IMR-90 (cell line): Measurements from ENCODE around the gene CUL7. TPM values are rescaled to one million over a fixed set of nuclear protein-coding genes. Genes with fewer than 3 reads are reported as not detected.

Source experiments
- ATAC-seq: fragments of 200-7000 bp; cut with Tn5 transposase; 2 replicates; pipeline ENCODE4 v1.9.1; 2020; ENCODE audit warnings: low read depth, mild to moderate bottlenecking, moderate library complexity
- BruUV-seq: library from RNA; stranded (reverse); fragments of 400-500 nt; replicated peaks from 2 replicates; lab custom pipeline; 2021; lab: Mats Ljungman, UMichigan
- CTCF ChIA-PET: fragments of 300-600 bp; formaldehyde crosslinking; extraction: SDS; loops from one replicate; lab custom pipeline; 2021; ENCODE audit warnings: antibody characterized with exemption; lab: Yijun Ruan, JAX
- POLR2A ChIA-PET: fragments of 300-600 bp; sonication (Branson Sonifier 250); formaldehyde crosslinking; loops from one replicate; lab custom pipeline; 2022; ENCODE audit warnings: antibody characterized with exemption; ENCODE audit not compliant: unreplicated experiment; lab: Charles Lee
- DNase-seq: peaks from one replicate; pipeline ENCODE4 v3.0.0; 2013
- H2AFZ ChIP-seq: replicated peaks from 2 replicates; pipeline ENCODE3; 2013; ENCODE audit warnings: low read length, mild to moderate bottlenecking; ENCODE audit not compliant: poor library complexity
- H2AK5ac ChIP-seq: 2 replicates; pipeline ENCODE4 v1.6.1; 2013; ENCODE audit warnings: low read depth, low read length, inconsistent platforms
- H2AK9ac ChIP-seq: replicated peaks from 2 replicates; pipeline ENCODE3; 2013; ENCODE audit warnings: mild to moderate bottlenecking, low read depth, low read length, moderate library complexity; ENCODE audit not compliant: poor library complexity
- H2BK120ac ChIP-seq: 2 replicates; pipeline ENCODE4 v1.6.1; 2013; ENCODE audit warnings: low read depth, low read length, inconsistent platforms
- H2BK15ac ChIP-seq: 3 replicates; pipeline ENCODE4 v1.6.1; 2013; ENCODE audit warnings: low read depth, low read length, inconsistent platforms
- H2BK20ac ChIP-seq: 2 replicates; pipeline ENCODE4 v1.6.1; 2013; ENCODE audit warnings: low read depth, mild to moderate bottlenecking, inconsistent platforms, low read length, moderate library complexity
- H2BK5ac ChIP-seq: 2 replicates; pipeline ENCODE4 v1.6.1; 2013; ENCODE audit warnings: mild to moderate bottlenecking, low read depth, low read length, inconsistent platforms; ENCODE audit not compliant: poor library complexity, severe bottlenecking
- H3K14ac ChIP-seq: replicated peaks from 2 replicates; pipeline ENCODE4 v1.6.1; 2013; ENCODE audit warnings: low read depth, low read length, inconsistent platforms
- H3K18ac ChIP-seq: 2 replicates; pipeline ENCODE4 v1.6.1; 2013; ENCODE audit warnings: low read depth, low read length, control low read depth
- H3K23ac ChIP-seq: 2 replicates; pipeline ENCODE4 v1.6.1; 2013; ENCODE audit warnings: low read depth, low read length, inconsistent platforms
- H3K27ac ChIP-seq: 2 replicates; pipeline ENCODE4 v1.5.1; 2013; ENCODE audit warnings: mild to moderate bottlenecking, control low read depth, low read length; ENCODE audit not compliant: insufficient read depth
- H3K27me3 ChIP-seq: 2 replicates; pipeline ENCODE4 v1.6.1; 2013; ENCODE audit warnings: low read length; ENCODE audit not compliant: control insufficient read depth, insufficient read depth
- H3K36me3 ChIP-seq: 2 replicates; pipeline ENCODE4 v1.6.1; 2013; ENCODE audit warnings: low read length, mixed read lengths; ENCODE audit not compliant: control insufficient read depth, insufficient read depth
- H3K4ac ChIP-seq: 2 replicates; pipeline ENCODE4 v1.6.1; 2013; ENCODE audit warnings: low read depth, low read length, inconsistent platforms
- H3K4me1 ChIP-seq: 2 replicates; pipeline ENCODE4 v1.6.1; 2013; ENCODE audit warnings: low read length, mixed read lengths; ENCODE audit not compliant: control insufficient read depth, insufficient read depth
- H3K4me2 ChIP-seq: 2 replicates; pipeline ENCODE4 v1.6.1; 2013; ENCODE audit warnings: low read depth, mild to moderate bottlenecking, control low read depth, low read length, moderate library complexity
- H3K4me3 ChIP-seq: 2 replicates; pipeline ENCODE4 v1.5.1; 2013; ENCODE audit warnings: low read depth, mild to moderate bottlenecking, control low read depth, low read length, moderate library complexity; ENCODE audit not compliant: insufficient read depth
- H3K56ac ChIP-seq: 2 replicates; pipeline ENCODE4 v1.6.1; 2013; ENCODE audit warnings: low read length, inconsistent platforms; ENCODE audit not compliant: insufficient read depth; ENCODE audit errors: extremely low read depth
- H3K79me1 ChIP-seq, 2 experiments: 2 replicates each; pipeline ENCODE4 v1.6.1; 2013; ENCODE audit warnings: low read length in 2 of 2, inconsistent platforms in 1 of 2, low read depth in 1 of 2
- H3K9ac ChIP-seq: 2 replicates; pipeline ENCODE4 v1.6.1; 2013; ENCODE audit warnings: low read depth, low read length, control low read depth
- H3K9me1 ChIP-seq: 2 replicates; pipeline ENCODE4 v1.6.1; 2013; ENCODE audit warnings: low read length, inconsistent platforms; ENCODE audit not compliant: insufficient read depth
- H3K9me3 ChIP-seq: 2 replicates; pipeline ENCODE4 v1.6.1; 2013; ENCODE audit warnings: low read length; ENCODE audit not compliant: control insufficient read depth, insufficient read depth
- H4K20me1 ChIP-seq: 2 replicates; pipeline ENCODE4 v1.6.1; 2013; ENCODE audit warnings: low read length, inconsistent platforms; ENCODE audit not compliant: insufficient read depth
- H4K5ac ChIP-seq: 2 replicates; pipeline ENCODE4 v1.6.1; 2013; ENCODE audit warnings: mild to moderate bottlenecking, low read depth, low read length, control low read depth
- H4K8ac ChIP-seq, 2 experiments: 2 replicates each; pipeline ENCODE4 v1.6.1; 2013; ENCODE audit warnings: low read depth in 2 of 2, low read length in 2 of 2, control low read depth in 1 of 2, inconsistent platforms in 1 of 2
- H4K91ac ChIP-seq: 2 replicates; pipeline ENCODE4 v1.6.1; 2013; ENCODE audit warnings: low read depth, low read length, inconsistent platforms; ENCODE audit not compliant: insufficient read depth
- WGBS, 2 experiments: methylation state at CpG; one replicate each; pipeline versions ENCODE4 v1.1.5 to v1.1.7; 2013; ENCODE audit warnings: missing lambda C conversion rate in 2 of 2; ENCODE audit not compliant: insufficient read length in 1 of 2; ENCODE audit errors: extremely low coverage in 2 of 2; 5-methylcytosine and 5-hydroxymethylcytosine counted together
- dilution Hi-C: fragments of 300-500 bp; cut with HindIII; formaldehyde crosslinking; loops from one replicate; pipeline ENCODE4 v1.14.3; 2018; ENCODE audit warnings: low sequenced_read_pairs; ENCODE audit not compliant: unreplicated experiment
- in situ Hi-C: fragments of 300-500 bp; cut with MboI; formaldehyde crosslinking; loops from 3 replicates; pipeline ENCODE4 v1.14.3; 2019; ENCODE audit warnings: low sequenced_read_pairs, inconsistent platforms, mixed read lengths
- intact Hi-C: fragments of 100-400 bp; cut with micrococcal nuclease; formaldehyde crosslinking; loops from 2 replicates; pipeline ENCODE4 v1.10.0; 2022
- polyA plus RNA-seq, 3 experiments: library from polyadenylated mRNA; depleted of rRNA; stranded (reverse); fragments of >200 nt; gene quantifications; 2 replicates each; pipeline ENCODE4 v1.2.3, GENCODE V29; 2012; ENCODE audit warnings: low replicate concordance in 1 of 3
- total RNA-seq: library from RNA; depleted of rRNA; stranded (reverse); fragments of >200 nt; gene quantifications from 2 replicates; pipeline ENCODE4 v1.2.3, GENCODE V29; 2012
- TF ChIP-seq, protein P1 (sequence below): fragments of 150-350 bp; IDR thresholded peaks from 2 replicates; pipeline ENCODE4 v1.6.1; 2017; ENCODE audit warnings: mild to moderate bottlenecking, antibody characterized with exemption, low read length, low read depth

CUL7 gene
- total and polyA plus RNA-seq, 2 of the 4 experiments (the other 2 are of a cell fraction), result 38.0 to 39.3 TPM

DNA sequence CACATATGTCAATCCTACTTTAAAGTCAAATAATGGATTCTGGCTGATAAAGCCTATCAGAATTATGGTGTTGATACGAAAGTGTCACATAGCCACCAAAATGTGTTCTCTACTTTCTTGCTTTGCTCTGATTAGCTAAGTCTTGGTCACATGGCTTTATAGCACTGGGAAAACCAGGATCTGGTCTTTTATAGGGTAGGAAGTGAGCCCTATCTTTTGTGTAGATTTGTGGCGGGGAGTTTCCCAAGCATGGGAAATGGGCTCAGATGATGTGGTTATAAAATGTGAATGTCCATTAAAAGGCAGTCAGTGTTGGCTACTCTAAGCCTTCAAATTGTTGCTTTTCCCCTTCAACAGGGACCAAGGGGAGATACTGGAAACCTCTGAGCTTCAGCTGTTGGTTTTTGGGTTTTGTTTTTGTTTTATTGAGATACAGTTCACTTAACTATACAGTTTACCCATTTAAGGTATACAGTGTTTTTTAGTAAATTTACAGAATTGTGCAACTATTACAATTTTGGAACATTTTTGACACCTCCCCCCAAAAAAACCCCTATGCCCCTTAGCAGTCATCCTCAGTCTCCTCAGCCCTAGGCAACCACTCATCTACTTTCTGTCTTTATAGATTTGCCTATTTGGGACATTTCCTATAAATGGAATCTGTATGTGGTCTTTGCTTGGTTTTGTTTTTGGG lies 20.0 kb downstream of the CUL7 start:
- Histone ChIP-seq H3K18ac (no peak overlapping the region), H3K9me1 (no peaks in the 10 kb centered on the region), H3K79me1 (peaks cover 7 to 12% of the 10 kb centered on the region in 2 experiments; a peak in 2 of 4 replicates), H3K27ac (no peak overlapping the region), H2BK15ac (no peak overlapping the region), H2AK5ac (no peak overlapping the region), H4K20me1 (peaks cover 8% of the 10 kb centered on the region; the same call in 1 of the 2 replicates), H4K8ac (no peak overlapping the region), H4K91ac (no peak overlapping the region), H3K9ac (no peak overlapping the region), H3K4me1 (no peaks in the 10 kb centered on the region), H3K9me3 (no peaks in the 10 kb centered on the region), H3K23ac (no peak overlapping the region), H3K4ac (no peak overlapping the region), H3K36me3 (peaks cover 59% of the 10 kb centered on the region), H3K14ac (no peak overlapping the region), H2AFZ (no peak overlapping the region), H2BK20ac (no peak overlapping the region), H3K4me2 (no peak overlapping the region), H2AK9ac (no peak overlapping the region), H3K27me3 (no peaks in the 10 kb centered on the region), H3K56ac (no peak overlapping the region), H4K5ac (no peak overlapping the region), H3K4me3 (no peak overlapping the region), H2BK5ac (no peak overlapping the region), H2BK120ac (no peak overlapping the region)
- ChIA-PET POLR2A (no interaction called here), CTCF (no interaction called here)
- TF ChIP-seq, protein P1, sequence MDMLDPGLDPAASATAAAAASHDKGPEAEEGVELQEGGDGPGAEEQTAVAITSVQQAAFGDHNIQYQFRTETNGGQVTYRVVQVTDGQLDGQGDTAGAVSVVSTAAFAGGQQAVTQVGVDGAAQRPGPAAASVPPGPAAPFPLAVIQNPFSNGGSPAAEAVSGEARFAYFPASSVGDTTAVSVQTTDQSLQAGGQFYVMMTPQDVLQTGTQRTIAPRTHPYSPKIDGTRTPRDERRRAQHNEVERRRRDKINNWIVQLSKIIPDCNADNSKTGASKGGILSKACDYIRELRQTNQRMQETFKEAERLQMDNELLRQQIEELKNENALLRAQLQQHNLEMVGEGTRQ, result no peak
- no TSS peak for BruUV-seq
- dilution Hi-C loops, result no loop called here
- intact Hi-C loops, result no loop called here
- in situ Hi-C loops, result no loop called here
- no peak for ATAC-seq
- DNase-seq, result no peak
- no CpG with 5 or more reads among the region's 2 CpGs for WGBS, 2 experiments
